Transverse colon (tissue), 3 donors: Measurements from ENCODE around the gene PHACTR4.

ENCODE experiments used
- POLR2A ChIP-seq: fragments of 450-650 bp; IDR thresholded peaks from one replicate; pipeline ENCODE4 v1.6.1; 2016; ENCODE audit warnings: antibody characterized with exemption, mild to moderate bottlenecking, moderate library complexity
- TF ChIP-seq, protein P1 (sequence below), 5 experiments: fragments of 200-600 bp in 3 of 5; fragments of 450-650 bp in 2 of 5; sonication (generic) in 3 of 5; IDR thresholded peaks; 1 replicate in 2 of 5; 2 replicates in 3 of 5; pipeline ENCODE4 v1.5.1; 2016 to 2017; ENCODE audit warnings: antibody characterized with exemption in 5 of 5, inconsistent platforms in 3 of 5, mild to moderate bottlenecking in 2 of 5, moderate library complexity in 1 of 5

- TF ChIP-seq POLR2A, result no peak
- TF ChIP-seq, protein P1, sequence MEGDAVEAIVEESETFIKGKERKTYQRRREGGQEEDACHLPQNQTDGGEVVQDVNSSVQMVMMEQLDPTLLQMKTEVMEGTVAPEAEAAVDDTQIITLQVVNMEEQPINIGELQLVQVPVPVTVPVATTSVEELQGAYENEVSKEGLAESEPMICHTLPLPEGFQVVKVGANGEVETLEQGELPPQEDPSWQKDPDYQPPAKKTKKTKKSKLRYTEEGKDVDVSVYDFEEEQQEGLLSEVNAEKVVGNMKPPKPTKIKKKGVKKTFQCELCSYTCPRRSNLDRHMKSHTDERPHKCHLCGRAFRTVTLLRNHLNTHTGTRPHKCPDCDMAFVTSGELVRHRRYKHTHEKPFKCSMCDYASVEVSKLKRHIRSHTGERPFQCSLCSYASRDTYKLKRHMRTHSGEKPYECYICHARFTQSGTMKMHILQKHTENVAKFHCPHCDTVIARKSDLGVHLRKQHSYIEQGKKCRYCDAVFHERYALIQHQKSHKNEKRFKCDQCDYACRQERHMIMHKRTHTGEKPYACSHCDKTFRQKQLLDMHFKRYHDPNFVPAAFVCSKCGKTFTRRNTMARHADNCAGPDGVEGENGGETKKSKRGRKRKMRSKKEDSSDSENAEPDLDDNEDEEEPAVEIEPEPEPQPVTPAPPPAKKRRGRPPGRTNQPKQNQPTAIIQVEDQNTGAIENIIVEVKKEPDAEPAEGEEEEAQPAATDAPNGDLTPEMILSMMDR (IDR thresholded peaks at IDR 0.05), result no peak
Measured at GRCh38 chr1:28416509-28417194, 47.1 kb downstream of the PHACTR4 start.
